MCF 10A (cell line): ENCODE results near the gene C9orf50. TPM values are rescaled to one million over a fixed set of nuclear protein-coding genes. Genes with fewer than 3 reads are reported as not detected.

Experiments used
- BruUV-seq: library from RNA; stranded (reverse); fragments of 400-500 nt; replicated peaks from 2 replicates; lab custom pipeline; 2021; lab: Mats Ljungman, UMichigan
- CTCF ChIA-PET: fragments of 300-600 bp; sonication (Branson Sonifier 250); formaldehyde crosslinking; extraction: SDS; loops from one replicate; lab custom pipeline; 2021; ENCODE audit warnings: antibody characterized with exemption, inconsistent platforms; lab: Yijun Ruan, JAX
- POLR2A ChIA-PET: fragments of 300-600, 350-650 bp; sonication (Branson Sonifier 250); formaldehyde crosslinking; extraction: SDS; loops from one replicate; lab custom pipeline; 2020; ENCODE audit warnings: antibody characterized with exemption, inconsistent platforms; lab: Yijun Ruan, JAX
- DNase-seq: peaks from one replicate; pipeline ENCODE4 v3.0.0-alpha.2; 2018; ENCODE audit not compliant: unreplicated experiment
- H3K27ac Mint-ChIP-seq: one replicate; pipeline ENCODE4 v1.8.0; 2022; ENCODE audit warnings: mild to moderate bottlenecking, low read depth, mixed read lengths; ENCODE audit not compliant: unreplicated experiment
- H3K27me3 Mint-ChIP-seq: one replicate; pipeline ENCODE4 v1.8.0; 2022; ENCODE audit warnings: mixed read lengths; ENCODE audit not compliant: insufficient read depth, unreplicated experiment
- H3K36me3 Mint-ChIP-seq: one replicate; pipeline ENCODE4 v1.8.0; 2022; ENCODE audit warnings: mild to moderate bottlenecking, moderate library complexity, mixed read lengths; ENCODE audit not compliant: insufficient read depth, unreplicated experiment
- H3K4me1 Mint-ChIP-seq: one replicate; pipeline ENCODE4 v1.8.0; 2022; ENCODE audit warnings: mixed read lengths; ENCODE audit not compliant: insufficient read depth, unreplicated experiment
- H3K4me3 Mint-ChIP-seq: one replicate; pipeline ENCODE4 v1.8.0; 2022; ENCODE audit warnings: mild to moderate bottlenecking, moderate library complexity, mixed read lengths; ENCODE audit not compliant: unreplicated experiment
- H3K9me3 Mint-ChIP-seq: one replicate; pipeline ENCODE4 v1.8.0; 2022; ENCODE audit warnings: mixed read lengths; ENCODE audit not compliant: unreplicated experiment
- intact Hi-C: fragments of 100-400 bp; cut with micrococcal nuclease; formaldehyde crosslinking; loops from 2 replicates; pipeline ENCODE4 v1.14.1; 2022
- total RNA-seq: library from RNA; stranded (reverse); gene quantifications from 2 replicates; pipeline ENCODE4 v1.2.3, GENCODE V29; 2022
- TF ChIP-seq, protein P1 (sequence below): fragments of 200-600 bp; IDR thresholded peaks from one replicate; pipeline ENCODE4 v1.8.0; 2022; ENCODE audit warnings: antibody characterized with exemption, mild to moderate bottlenecking; ENCODE audit not compliant: unreplicated experiment

Gene C9orf50
- total RNA-seq, 1 experiment from 2014 or later: not detected

DNA sequence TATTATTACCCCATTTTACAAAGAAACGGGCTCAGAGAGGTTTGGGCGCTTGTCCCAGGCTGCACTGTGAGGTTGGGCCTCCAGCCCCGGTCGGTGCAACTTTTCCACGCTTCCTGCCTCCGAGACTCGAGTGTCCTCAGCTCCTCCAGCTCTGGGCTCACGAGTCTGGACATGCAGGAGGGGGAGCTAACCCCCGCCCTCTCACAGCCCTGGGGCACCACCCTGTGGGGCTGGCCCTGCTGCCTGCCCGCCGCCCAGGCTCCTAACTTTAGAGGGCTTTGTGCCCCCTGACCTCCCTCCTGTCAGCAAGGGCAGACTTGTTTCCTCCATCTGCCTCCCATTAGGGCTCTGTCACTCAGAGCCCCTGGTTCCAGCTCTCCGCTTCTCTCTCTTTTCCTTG is 25.4 kb upstream of the C9orf50 start:
- peaks cover 15% of the 10 kb centered on the region for H3K4me1 Mint-ChIP-seq
- no peak for DNase-seq
- H3K36me3 Mint-ChIP-seq: no peaks in the 10 kb centered on the region
- no peak overlapping the region for H3K27ac Mint-ChIP-seq
- CTCF ChIA-PET: interaction anchor here (0.5 to 1.8 kb wide), 5 partner anchors 65 to 144 kb away, joined by 3 to 6 read pairs (median 4); no protein-coding TSS in a partner anchor
- POLR2A ChIA-PET: interaction anchor here (1.2 kb wide), 2 partner anchors 104 to 156 kb away, joined by 3 read pairs; no protein-coding TSS in a partner anchor
- no peak overlapping the region for H3K4me3 Mint-ChIP-seq
- TF ChIP-seq, protein P1, sequence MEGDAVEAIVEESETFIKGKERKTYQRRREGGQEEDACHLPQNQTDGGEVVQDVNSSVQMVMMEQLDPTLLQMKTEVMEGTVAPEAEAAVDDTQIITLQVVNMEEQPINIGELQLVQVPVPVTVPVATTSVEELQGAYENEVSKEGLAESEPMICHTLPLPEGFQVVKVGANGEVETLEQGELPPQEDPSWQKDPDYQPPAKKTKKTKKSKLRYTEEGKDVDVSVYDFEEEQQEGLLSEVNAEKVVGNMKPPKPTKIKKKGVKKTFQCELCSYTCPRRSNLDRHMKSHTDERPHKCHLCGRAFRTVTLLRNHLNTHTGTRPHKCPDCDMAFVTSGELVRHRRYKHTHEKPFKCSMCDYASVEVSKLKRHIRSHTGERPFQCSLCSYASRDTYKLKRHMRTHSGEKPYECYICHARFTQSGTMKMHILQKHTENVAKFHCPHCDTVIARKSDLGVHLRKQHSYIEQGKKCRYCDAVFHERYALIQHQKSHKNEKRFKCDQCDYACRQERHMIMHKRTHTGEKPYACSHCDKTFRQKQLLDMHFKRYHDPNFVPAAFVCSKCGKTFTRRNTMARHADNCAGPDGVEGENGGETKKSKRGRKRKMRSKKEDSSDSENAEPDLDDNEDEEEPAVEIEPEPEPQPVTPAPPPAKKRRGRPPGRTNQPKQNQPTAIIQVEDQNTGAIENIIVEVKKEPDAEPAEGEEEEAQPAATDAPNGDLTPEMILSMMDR: no peak
- intact Hi-C loops: no loop called here
- H3K27me3 Mint-ChIP-seq: no peaks in the 10 kb centered on the region
- BruUV-seq: no TSS peak
- H3K9me3 Mint-ChIP-seq: peaks cover 10% of the 10 kb centered on the region

DNA sequence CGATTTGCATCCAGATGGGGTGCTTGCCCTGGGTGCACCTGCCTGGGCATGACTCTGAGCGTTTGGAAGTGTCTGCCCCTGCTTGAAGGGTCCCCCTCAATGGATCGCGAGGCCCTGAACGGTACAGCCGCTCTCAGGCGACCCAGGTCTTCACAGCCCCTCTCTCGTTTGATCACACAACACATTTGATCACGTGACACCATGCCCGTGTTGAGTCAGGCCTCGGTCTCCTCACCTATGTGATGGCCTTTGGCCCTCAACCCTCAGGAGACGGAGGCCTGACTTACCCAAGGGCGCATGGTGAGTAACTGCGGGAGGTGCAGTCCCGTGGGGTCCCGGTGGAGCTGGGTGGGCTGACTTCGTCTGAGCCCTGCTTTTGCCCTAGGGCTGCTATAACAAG is 24.0 kb upstream of the C9orf50 start:
- ChIA-PET POLR2A (interaction anchor here (1.2 kb wide), 1 partner anchor 157 kb away, joined by 3 read pairs; no protein-coding TSS in a partner anchor), CTCF (interaction anchor here (0.7 to 6.0 kb wide), 5 partner anchors 43 to 1232 kb away, joined by 3 to 45 read pairs (median 6); no protein-coding TSS in a partner anchor)
- Mint-ChIP-seq H3K9me3 (peaks cover 10% of the 10 kb centered on the region), H3K27ac (no peak overlapping the region), H3K27me3 (no peaks in the 10 kb centered on the region), H3K4me3 (no peak overlapping the region), H3K36me3 (no peaks in the 10 kb centered on the region), H3K4me1 (peaks cover 12% of the 10 kb centered on the region)
- no TSS peak for BruUV-seq
- DNase-seq: no peak
- intact Hi-C loops: no loop called here
- TF ChIP-seq, protein P1: no peak

DNA sequence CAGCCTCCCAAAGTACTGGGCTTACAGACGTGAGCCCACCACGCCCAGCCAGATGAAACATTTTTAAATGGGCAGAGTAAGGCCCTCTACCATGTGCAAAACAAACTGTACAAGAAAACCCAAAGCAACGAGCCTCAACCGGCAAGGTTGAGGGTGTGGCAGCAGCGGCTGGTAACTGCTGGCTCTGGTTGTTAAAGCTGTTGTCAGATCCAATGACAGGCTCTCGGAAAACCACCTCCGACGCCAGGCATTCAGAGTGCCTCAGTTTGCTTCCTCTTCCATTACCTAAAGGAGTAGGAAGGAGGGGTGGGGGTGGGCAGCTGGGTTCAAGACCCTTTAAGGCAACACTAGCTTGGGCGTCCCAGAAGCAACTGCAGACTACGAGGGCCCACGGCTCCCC is 23.5 kb upstream of the C9orf50 start:
- ChIA-PET CTCF (interaction anchor here (0.9 to 6.0 kb wide), 7 partner anchors 20 to 146 kb away, joined by 3 to 45 read pairs (median 5); no protein-coding TSS in a partner anchor), POLR2A (interaction anchor here (0.8 to 2.1 kb wide), 3 partner anchors 71 to 191 kb away, joined by 3 to 5 read pairs (median 4); partner anchors contain the start of genes C9orf78 and USP20)
- Mint-ChIP-seq H3K27ac (no peak overlapping the region), H3K4me3 (no peak overlapping the region), H3K9me3 (peaks cover 10% of the 10 kb centered on the region), H3K4me1 (peaks cover 12% of the 10 kb centered on the region), H3K27me3 (no peaks in the 10 kb centered on the region), H3K36me3 (no peaks in the 10 kb centered on the region)
- intact Hi-C loops: no loop called here
- DNase-seq: no peak
- TF ChIP-seq, protein P1: no peak
- no TSS peak for BruUV-seq

DNA sequence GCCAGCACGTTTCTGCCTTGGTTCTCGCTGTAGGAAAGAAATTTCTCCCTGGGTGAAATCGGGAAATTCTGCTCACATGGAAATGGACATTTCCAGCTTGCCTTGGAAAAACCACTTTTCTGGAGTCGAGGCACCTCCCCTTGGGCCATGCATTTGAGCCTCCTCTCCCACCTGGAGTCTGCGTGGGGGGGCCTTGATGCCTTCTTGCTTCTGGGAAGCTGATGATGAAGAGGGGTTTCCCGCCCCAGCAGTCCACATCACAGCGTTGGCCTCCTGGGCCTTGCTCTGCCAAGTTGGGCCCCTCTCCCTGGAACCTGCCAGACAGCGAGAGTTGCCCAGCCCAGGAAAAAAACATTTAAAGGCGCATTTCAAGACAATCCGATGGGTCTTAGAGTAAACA is 22.8 kb upstream of the C9orf50 start:
- TF ChIP-seq, protein P1: no peak
- no peak overlapping the region for H3K4me3 Mint-ChIP-seq
- ChIA-PET CTCF (interaction anchor here (0.7 to 6.0 kb wide), 11 partner anchors 19 to 147 kb away, joined by 3 to 45 read pairs (median 4); no protein-coding TSS in a partner anchor), POLR2A (interaction anchor here (0.8 to 2.1 kb wide), 4 partner anchors 72 to 191 kb away, joined by 3 to 5 read pairs (median 4); partner anchors contain the start of genes C9orf78 and USP20)
- peaks cover 12% of the 10 kb centered on the region for H3K4me1 Mint-ChIP-seq
- no TSS peak for BruUV-seq
- intact Hi-C loops: no loop called here
- H3K36me3 Mint-ChIP-seq: no peaks in the 10 kb centered on the region
- H3K27ac Mint-ChIP-seq: no peak overlapping the region
- peaks cover 10% of the 10 kb centered on the region for H3K9me3 Mint-ChIP-seq
- H3K27me3 Mint-ChIP-seq: no peaks in the 10 kb centered on the region
- no peak for DNase-seq
